MCF 10A (cell line): ENCODE measurements around the gene BTBD6. TPM values are rescaled to one million over a fixed set of nuclear protein-coding genes. Genes with fewer than 3 reads are reported as not detected.

Experiments
- BruUV-seq: library from RNA; stranded (reverse); fragments of 400-500 nt; replicated peaks from 2 replicates; lab custom pipeline; 2021; lab: Mats Ljungman, UMichigan
- CTCF ChIA-PET: fragments of 300-600 bp; sonication (Branson Sonifier 250); formaldehyde crosslinking; extraction: SDS; loops from one replicate; lab custom pipeline; 2021; ENCODE audit warnings: antibody characterized with exemption, inconsistent platforms; lab: Yijun Ruan, JAX
- POLR2A ChIA-PET: fragments of 300-600, 350-650 bp; sonication (Branson Sonifier 250); formaldehyde crosslinking; extraction: SDS; loops from one replicate; lab custom pipeline; 2020; ENCODE audit warnings: antibody characterized with exemption, inconsistent platforms; lab: Yijun Ruan, JAX
- DNase-seq: peaks from one replicate; pipeline ENCODE4 v3.0.0-alpha.2; 2018; ENCODE audit not compliant: unreplicated experiment
- H3K27ac Mint-ChIP-seq: one replicate; pipeline ENCODE4 v1.8.0; 2022; ENCODE audit warnings: mild to moderate bottlenecking, low read depth, mixed read lengths; ENCODE audit not compliant: unreplicated experiment
- H3K27me3 Mint-ChIP-seq: one replicate; pipeline ENCODE4 v1.8.0; 2022; ENCODE audit warnings: mixed read lengths; ENCODE audit not compliant: insufficient read depth, unreplicated experiment
- H3K36me3 Mint-ChIP-seq: one replicate; pipeline ENCODE4 v1.8.0; 2022; ENCODE audit warnings: mild to moderate bottlenecking, moderate library complexity, mixed read lengths; ENCODE audit not compliant: insufficient read depth, unreplicated experiment
- H3K4me1 Mint-ChIP-seq: one replicate; pipeline ENCODE4 v1.8.0; 2022; ENCODE audit warnings: mixed read lengths; ENCODE audit not compliant: insufficient read depth, unreplicated experiment
- H3K4me3 Mint-ChIP-seq: one replicate; pipeline ENCODE4 v1.8.0; 2022; ENCODE audit warnings: mild to moderate bottlenecking, moderate library complexity, mixed read lengths; ENCODE audit not compliant: unreplicated experiment
- H3K9me3 Mint-ChIP-seq: one replicate; pipeline ENCODE4 v1.8.0; 2022; ENCODE audit warnings: mixed read lengths; ENCODE audit not compliant: unreplicated experiment
- intact Hi-C: fragments of 100-400 bp; cut with micrococcal nuclease; formaldehyde crosslinking; loops from 2 replicates; pipeline ENCODE4 v1.14.1; 2022
- total RNA-seq: library from RNA; stranded (reverse); gene quantifications from 2 replicates; pipeline ENCODE4 v1.2.3, GENCODE V29; 2022
- TF ChIP-seq, protein P1 (sequence below): fragments of 200-600 bp; IDR thresholded peaks from one replicate; pipeline ENCODE4 v1.8.0; 2022; ENCODE audit warnings: antibody characterized with exemption, mild to moderate bottlenecking; ENCODE audit not compliant: unreplicated experiment

Gene BTBD6
- total RNA-seq, 1 experiment from 2014 or later = 24.5 TPM

DNA sequence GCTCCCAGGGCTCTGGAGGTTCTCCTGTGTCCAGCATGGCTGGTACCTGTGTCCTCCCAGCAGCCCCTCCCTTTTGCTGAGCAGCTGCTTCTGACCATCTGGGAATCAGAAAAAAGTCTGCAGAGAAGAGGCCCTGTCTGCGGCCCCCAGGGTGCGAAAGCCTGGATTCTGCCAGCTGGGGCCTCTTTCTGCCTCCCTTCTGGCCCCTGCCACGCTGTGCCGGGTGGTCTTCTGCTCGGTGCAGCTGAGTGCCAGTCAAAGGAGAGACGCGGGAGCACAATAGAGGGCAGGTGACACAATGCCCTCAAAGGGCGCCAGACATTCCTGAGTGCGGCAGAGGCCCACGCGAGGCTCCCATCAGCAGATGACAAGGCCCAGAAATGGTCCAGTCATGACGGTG, 12.6 kb downstream of the BTBD6 start:
- ChIA-PET CTCF (interaction anchor here (0.5 to 1.9 kb wide), 4 partner anchors 12 to 208 kb away, joined by 4 to 7 read pairs (median 5); no protein-coding TSS in a partner anchor), POLR2A (no interaction called here)
- TF ChIP-seq, protein P1, sequence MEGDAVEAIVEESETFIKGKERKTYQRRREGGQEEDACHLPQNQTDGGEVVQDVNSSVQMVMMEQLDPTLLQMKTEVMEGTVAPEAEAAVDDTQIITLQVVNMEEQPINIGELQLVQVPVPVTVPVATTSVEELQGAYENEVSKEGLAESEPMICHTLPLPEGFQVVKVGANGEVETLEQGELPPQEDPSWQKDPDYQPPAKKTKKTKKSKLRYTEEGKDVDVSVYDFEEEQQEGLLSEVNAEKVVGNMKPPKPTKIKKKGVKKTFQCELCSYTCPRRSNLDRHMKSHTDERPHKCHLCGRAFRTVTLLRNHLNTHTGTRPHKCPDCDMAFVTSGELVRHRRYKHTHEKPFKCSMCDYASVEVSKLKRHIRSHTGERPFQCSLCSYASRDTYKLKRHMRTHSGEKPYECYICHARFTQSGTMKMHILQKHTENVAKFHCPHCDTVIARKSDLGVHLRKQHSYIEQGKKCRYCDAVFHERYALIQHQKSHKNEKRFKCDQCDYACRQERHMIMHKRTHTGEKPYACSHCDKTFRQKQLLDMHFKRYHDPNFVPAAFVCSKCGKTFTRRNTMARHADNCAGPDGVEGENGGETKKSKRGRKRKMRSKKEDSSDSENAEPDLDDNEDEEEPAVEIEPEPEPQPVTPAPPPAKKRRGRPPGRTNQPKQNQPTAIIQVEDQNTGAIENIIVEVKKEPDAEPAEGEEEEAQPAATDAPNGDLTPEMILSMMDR = no peak
- Mint-ChIP-seq H3K27ac (no peak overlapping the region), H3K36me3 (peaks cover 44% of the 10 kb centered on the region), H3K4me3 (no peak overlapping the region), H3K27me3 (no peaks in the 10 kb centered on the region), H3K9me3 (no peaks in the 10 kb centered on the region), H3K4me1 (no peaks in the 10 kb centered on the region)
- DNase-seq = no peak
- no TSS peak for BruUV-seq
- intact Hi-C loops = no loop called here

DNA sequence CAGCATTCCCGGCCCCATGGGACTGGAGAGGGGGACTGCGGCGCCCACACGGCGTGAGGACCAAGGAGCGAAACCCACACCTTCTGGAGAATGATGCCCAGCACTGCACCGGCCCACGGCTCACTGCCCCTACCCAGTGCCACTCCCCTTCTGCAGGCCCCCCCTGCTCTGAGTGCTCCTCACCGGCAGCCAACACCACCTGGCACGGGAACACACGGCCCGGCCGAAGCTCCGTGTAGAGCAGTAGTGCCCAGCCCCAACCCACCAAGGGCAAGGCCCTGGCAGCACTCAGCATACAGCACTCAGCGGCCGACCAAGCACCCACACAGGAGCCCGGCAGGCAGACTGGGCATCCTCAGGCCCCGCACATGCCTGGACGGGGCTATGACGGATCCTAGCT, 13.4 kb downstream of the BTBD6 start:
- peaks cover 51% of the 10 kb centered on the region for H3K36me3 Mint-ChIP-seq
- no TSS peak for BruUV-seq
- TF ChIP-seq, protein P1 = no peak
- intact Hi-C loops = no loop called here
- H3K4me1 Mint-ChIP-seq = no peaks in the 10 kb centered on the region
- H3K27me3 Mint-ChIP-seq = no peaks in the 10 kb centered on the region
- H3K27ac Mint-ChIP-seq = no peak overlapping the region
- no peak overlapping the region for H3K4me3 Mint-ChIP-seq
- no peaks in the 10 kb centered on the region for H3K9me3 Mint-ChIP-seq
- ChIA-PET POLR2A (no interaction called here), CTCF (no interaction called here)
- DNase-seq = no peak

DNA sequence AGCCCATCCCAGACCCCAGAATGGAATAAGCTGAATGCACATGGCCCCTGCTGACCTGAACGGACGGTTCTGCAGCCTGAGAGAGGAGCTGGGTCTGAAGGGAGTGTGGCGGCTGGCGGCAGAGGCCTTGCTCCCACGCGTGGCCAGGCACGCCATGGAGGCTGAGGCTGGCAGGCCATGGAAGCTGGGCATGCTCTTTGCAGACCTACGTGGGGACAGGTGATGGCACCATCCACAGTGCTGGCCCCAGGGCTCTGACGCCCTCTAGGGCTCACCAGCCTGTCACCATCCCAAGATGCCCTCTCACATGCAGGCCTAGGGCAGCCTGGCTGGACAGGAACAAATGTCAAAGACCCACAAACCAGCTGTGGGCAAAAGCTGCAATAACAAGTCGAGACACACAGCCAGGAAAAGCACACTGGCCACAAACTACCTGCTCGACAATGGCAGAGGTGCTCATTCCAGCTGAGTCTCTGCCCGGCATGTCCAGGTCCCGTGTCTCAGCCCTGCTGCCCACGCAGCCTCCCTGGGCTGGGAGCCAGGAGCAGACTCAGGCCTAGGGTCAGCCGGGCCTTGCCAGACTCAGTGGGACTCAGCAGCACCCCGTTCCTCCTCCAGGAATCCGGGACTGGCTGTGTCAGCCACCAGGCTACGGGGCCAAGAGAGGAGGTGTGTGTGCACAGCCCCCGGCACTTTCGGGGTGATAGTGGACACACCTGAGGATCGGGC, 19.7 kb downstream of the BTBD6 start:
- BruUV-seq = no TSS peak
- Mint-ChIP-seq H3K4me3 (no peak overlapping the region), H3K4me1 (no peaks in the 10 kb centered on the region), H3K27ac (no peak overlapping the region), H3K36me3 (peaks cover 51% of the 10 kb centered on the region), H3K27me3 (no peaks in the 10 kb centered on the region), H3K9me3 (no peaks in the 10 kb centered on the region)
- TF ChIP-seq, protein P1 = no peak
- intact Hi-C loops = no loop called here
- ChIA-PET POLR2A (no interaction called here), CTCF (interaction anchor here (0.6 kb wide), 1 partner anchor 13 kb away, joined by 3 read pairs; no protein-coding TSS in a partner anchor)
- no peak for DNase-seq

DNA sequence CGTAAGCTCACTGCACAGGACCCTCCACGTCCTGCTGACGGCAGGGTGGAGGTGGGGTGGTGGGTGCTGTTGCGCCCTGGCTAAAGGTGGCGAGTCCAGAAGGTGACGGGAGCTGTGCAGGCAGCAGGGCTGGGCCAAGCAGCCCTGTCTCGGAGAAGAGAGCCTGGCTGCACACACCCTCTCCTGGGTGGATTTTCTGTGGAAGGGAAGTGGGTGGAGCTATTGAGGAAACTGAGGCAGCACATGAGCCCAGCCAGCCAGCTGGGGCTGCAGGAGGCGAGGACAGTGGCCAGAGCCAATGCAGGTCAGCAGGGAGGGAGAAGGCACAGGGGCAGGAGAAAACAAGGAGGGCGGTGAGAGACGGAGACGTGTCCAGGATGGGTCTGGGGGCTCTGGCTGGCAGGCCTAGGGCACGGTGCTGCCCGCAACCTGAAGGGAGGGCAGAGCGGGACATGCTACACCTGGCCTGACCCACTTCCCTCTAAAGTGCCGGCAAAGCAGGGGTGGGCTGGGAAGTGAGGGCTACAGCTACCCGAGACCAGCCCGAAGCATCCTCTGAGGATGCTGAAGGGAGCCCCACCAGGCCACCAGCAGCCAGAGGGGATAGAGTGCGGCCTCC, 20.5 kb downstream of the BTBD6 start:
- intact Hi-C loops = no loop called here
- BruUV-seq = no TSS peak
- no peaks in the 10 kb centered on the region for H3K27me3 Mint-ChIP-seq
- H3K36me3 Mint-ChIP-seq = peaks cover 44% of the 10 kb centered on the region
- no peak overlapping the region for H3K4me3 Mint-ChIP-seq
- H3K27ac Mint-ChIP-seq = no peak overlapping the region
- DNase-seq = no peak
- CTCF ChIA-PET = interaction anchor here (0.6 to 0.7 kb wide), 3 partner anchors 18 to 293 kb away, joined by 3 to 4 read pairs (median 3); no protein-coding TSS in a partner anchor
- TF ChIP-seq, protein P1 = no peak
- no peaks in the 10 kb centered on the region for H3K9me3 Mint-ChIP-seq
- POLR2A ChIA-PET = no interaction called here
- H3K4me1 Mint-ChIP-seq = no peaks in the 10 kb centered on the region
